ENCODE data around the gene BEST2.

DNA sequence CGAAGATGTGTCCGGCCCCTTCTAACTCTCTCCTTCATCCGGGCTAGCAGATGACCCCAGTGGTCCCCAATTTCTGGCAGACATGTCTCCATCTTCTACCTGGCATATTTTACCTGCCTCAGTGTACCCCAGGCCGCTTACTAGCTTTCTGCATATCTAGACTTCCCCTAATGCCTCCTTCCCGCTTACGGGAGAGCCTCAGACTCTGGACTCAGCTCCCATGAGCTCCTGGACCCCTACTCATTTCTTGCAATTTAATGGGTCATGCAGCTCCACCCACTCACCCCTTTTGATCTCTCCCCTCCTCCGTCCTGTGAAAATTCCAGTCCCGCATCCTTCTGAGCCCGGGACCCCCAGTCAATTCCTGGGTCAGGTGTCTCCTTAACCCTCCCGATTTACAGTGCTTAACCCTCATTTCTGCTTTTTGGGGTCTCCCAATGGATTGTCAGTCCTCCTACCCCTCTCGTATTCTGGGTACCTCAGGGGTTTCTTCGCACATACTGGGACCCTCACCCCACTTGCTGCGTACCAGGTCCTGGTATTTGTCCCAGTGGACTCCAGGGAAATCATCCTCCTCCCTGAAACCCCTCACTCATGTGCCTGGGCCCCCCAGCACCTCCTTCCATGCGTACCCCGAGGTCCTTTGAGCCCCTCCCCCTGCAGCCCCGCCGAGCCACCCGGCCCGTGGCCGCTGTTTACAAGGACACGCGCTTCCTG lies 39.2 kb downstream of the BEST2 start:
- TF ChIP-seq, protein P1, sequence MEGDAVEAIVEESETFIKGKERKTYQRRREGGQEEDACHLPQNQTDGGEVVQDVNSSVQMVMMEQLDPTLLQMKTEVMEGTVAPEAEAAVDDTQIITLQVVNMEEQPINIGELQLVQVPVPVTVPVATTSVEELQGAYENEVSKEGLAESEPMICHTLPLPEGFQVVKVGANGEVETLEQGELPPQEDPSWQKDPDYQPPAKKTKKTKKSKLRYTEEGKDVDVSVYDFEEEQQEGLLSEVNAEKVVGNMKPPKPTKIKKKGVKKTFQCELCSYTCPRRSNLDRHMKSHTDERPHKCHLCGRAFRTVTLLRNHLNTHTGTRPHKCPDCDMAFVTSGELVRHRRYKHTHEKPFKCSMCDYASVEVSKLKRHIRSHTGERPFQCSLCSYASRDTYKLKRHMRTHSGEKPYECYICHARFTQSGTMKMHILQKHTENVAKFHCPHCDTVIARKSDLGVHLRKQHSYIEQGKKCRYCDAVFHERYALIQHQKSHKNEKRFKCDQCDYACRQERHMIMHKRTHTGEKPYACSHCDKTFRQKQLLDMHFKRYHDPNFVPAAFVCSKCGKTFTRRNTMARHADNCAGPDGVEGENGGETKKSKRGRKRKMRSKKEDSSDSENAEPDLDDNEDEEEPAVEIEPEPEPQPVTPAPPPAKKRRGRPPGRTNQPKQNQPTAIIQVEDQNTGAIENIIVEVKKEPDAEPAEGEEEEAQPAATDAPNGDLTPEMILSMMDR (conservative IDR thresholded peaks at IDR 0.05 in 1 of 2, IDR thresholded peaks at IDR 0.05 in 1 of 2; ENCODE audit: low read depth in 1 of 2, low read length in 2 of 2): no peak
- no peak for TF ChIP-seq EZH2 (IDR thresholded peaks at IDR 0.05; ENCODE audit: low read length, missing control alignments)

All from fibroblast of lung (primary cell).